Fibroblast of lung (primary cell): ENCODE measurements around the gene TXNIP.

Experiments
- EZH2 ChIP-seq: IDR thresholded peaks from 2 replicates; pipeline ENCODE4 v1.5.1; 2012; ENCODE audit warnings: low read length, control low read depth, mild to moderate bottlenecking; ENCODE audit errors: missing control alignments
- TF ChIP-seq, protein P1 (sequence below), 2 donors: IDR thresholded peaks in 1 of 2; conservative IDR thresholded peaks in 1 of 2; 1 replicate in 1 of 2; 2 replicates in 1 of 2; pipeline ENCODE4 v1.5.1; 2011 to 2012; ENCODE audit warnings: low read length in 2 of 2, control low read depth in 1 of 2, inconsistent platforms in 1 of 2, low read depth in 1 of 2, mild to moderate bottlenecking in 1 of 2

DNA sequence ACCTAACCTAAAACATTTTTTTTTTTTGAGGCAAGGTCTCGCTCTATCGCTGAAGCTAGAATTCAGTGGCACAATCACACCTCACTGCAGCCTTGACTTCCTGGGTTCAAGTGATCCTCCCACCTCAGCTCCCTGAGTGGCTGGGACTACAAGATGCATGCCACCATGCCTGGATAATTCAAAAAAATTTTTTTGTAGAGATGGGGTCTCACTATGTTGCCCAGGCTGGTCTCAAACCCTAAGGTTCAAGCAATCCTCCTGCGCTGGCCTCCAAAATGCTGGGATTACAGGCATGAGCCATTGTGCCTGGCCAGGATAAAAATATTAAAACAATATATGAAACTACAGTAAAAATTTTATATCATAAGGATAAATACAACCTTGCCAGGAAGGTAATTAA lies 43.5 kb downstream of the TXNIP start:
- TF ChIP-seq, protein P1, sequence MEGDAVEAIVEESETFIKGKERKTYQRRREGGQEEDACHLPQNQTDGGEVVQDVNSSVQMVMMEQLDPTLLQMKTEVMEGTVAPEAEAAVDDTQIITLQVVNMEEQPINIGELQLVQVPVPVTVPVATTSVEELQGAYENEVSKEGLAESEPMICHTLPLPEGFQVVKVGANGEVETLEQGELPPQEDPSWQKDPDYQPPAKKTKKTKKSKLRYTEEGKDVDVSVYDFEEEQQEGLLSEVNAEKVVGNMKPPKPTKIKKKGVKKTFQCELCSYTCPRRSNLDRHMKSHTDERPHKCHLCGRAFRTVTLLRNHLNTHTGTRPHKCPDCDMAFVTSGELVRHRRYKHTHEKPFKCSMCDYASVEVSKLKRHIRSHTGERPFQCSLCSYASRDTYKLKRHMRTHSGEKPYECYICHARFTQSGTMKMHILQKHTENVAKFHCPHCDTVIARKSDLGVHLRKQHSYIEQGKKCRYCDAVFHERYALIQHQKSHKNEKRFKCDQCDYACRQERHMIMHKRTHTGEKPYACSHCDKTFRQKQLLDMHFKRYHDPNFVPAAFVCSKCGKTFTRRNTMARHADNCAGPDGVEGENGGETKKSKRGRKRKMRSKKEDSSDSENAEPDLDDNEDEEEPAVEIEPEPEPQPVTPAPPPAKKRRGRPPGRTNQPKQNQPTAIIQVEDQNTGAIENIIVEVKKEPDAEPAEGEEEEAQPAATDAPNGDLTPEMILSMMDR (conservative IDR thresholded peaks at IDR 0.05 in 1 of 2, IDR thresholded peaks at IDR 0.05 in 1 of 2; ENCODE audit: low read depth in 1 of 2, low read length in 2 of 2): no peak
- TF ChIP-seq EZH2: no peak
